SU-DHL-6 (cell line): ENCODE data around the gene SLC38A1.

ENCODE experiments used
- H2AFZ ChIP-seq: fragments of 200-600 bp; sonication (generic); 2 replicates; pipeline ENCODE4 v1.6.1; 2014; ENCODE audit warnings: low read depth, mild to moderate bottlenecking, moderate library complexity, mixed read lengths, antibody characterized with exemption, low read length; ENCODE audit not compliant: severe bottlenecking
- H3F3A ChIP-seq: fragments of 200-600 bp; shearing (Covaris generic); 2 replicates; pipeline ENCODE4 v1.6.0; 2016; ENCODE audit warnings: antibody characterized with exemption, mild to moderate bottlenecking; ENCODE audit not compliant: insufficient read depth
- H3K27ac ChIP-seq: fragments of 200-600 bp; sonication (generic); 2 replicates; pipeline ENCODE4 v1.5.1; 2016; ENCODE audit warnings: low read depth, mild to moderate bottlenecking, low read length, moderate library complexity, mixed read lengths
- H3K27me3 ChIP-seq: fragments of 200-600 bp; sonication (generic), shearing (Covaris generic); 2 replicates; pipeline ENCODE4 v1.6.0; 2014; ENCODE audit warnings: mild to moderate bottlenecking, low read length
- H3K36me3 ChIP-seq: fragments of 200-600 bp; sonication (generic); 2 replicates; pipeline ENCODE4 v1.6.1; 2014; ENCODE audit warnings: mild to moderate bottlenecking, low read length, mixed read lengths
- H3K4me2 ChIP-seq: fragments of 300-600, 200-600 bp; shearing (Covaris generic), sonication (generic); 2 replicates; pipeline ENCODE4 v1.6.0; 2014; ENCODE audit warnings: low read length, low read depth, mild to moderate bottlenecking; ENCODE audit not compliant: poor library complexity, severe bottlenecking
- H3K4me3 ChIP-seq: fragments of 200-600 bp; sonication (generic); 2 replicates; pipeline ENCODE4 v1.5.1; 2014; ENCODE audit warnings: antibody characterized with exemption, low read length, mild to moderate bottlenecking, mixed read lengths; ENCODE audit not compliant: insufficient read depth, poor library complexity, severe bottlenecking
- H3K79me2 ChIP-seq: fragments of 200-600 bp; sonication (generic); 2 replicates; pipeline ENCODE4 v1.6.1; 2014; ENCODE audit warnings: mild to moderate bottlenecking, low read length, moderate library complexity; ENCODE audit not compliant: insufficient read depth
- H3K9ac ChIP-seq: fragments of 200-600 bp; sonication (generic); 2 replicates; pipeline ENCODE4 v1.7.0; 2014; ENCODE audit warnings: mild to moderate bottlenecking, low read length
- H3K9me2 ChIP-seq: fragments of 200-600 bp; sonication (generic); replicated peaks from 2 replicates; pipeline ENCODE4 v1.6.1; 2014; ENCODE audit warnings: low read length; ENCODE audit not compliant: insufficient read depth
- H3K9me3 ChIP-seq: fragments of 200-600 bp; sonication (generic); 2 replicates; pipeline ENCODE4 v1.6.1; 2014; ENCODE audit warnings: low read length, mixed read lengths; ENCODE audit not compliant: insufficient read depth
- H4K20me1 ChIP-seq: fragments of 200-600 bp; sonication (generic); 2 replicates; pipeline ENCODE4 v1.6.1; 2014; ENCODE audit warnings: low read depth, mild to moderate bottlenecking, antibody characterized with exemption, low read length, moderate library complexity, mixed read lengths
- CTCF ChIP-seq: fragments of 200-600 bp; sonication (generic); IDR thresholded peaks from one replicate; pipeline ENCODE4 v1.5.1; 2017; ENCODE audit warnings: antibody characterized with exemption, mild to moderate bottlenecking, low read length, moderate library complexity; ENCODE audit not compliant: insufficient read depth, poor library complexity, severe bottlenecking
- EZH2phosphoT487 ChIP-seq: fragments of 200-600 bp; sonication (generic), shearing (Covaris generic); conservative IDR thresholded peaks from 2 replicates; pipeline ENCODE4 v1.6.1; 2018; ENCODE audit warnings: mild to moderate bottlenecking, antibody characterized with exemption, low read length, moderate library complexity, mixed read lengths

SLC38A1 gene

GRCh38 chr12:46282829-46283228 lies 14.0 kb upstream of the SLC38A1 start:
- Histone ChIP-seq H3K9ac (no peak overlapping the region), H3K27me3 (no peaks in the 10 kb centered on the region), H3K9me2 (no peaks in the 10 kb centered on the region), H3K27ac (no peak overlapping the region), H3K79me2 (no peaks in the 10 kb centered on the region), H2AFZ (no peak overlapping the region), H3F3A (no peaks in the 10 kb centered on the region), H3K36me3 (no peaks in the 10 kb centered on the region; the same call in 1 of the 2 replicates), H3K9me3 (peaks cover 21% of the 10 kb centered on the region; the same call in 1 of the 2 replicates), H4K20me1 (no peaks in the 10 kb centered on the region), H3K4me2 (no peak overlapping the region), H3K4me3 (no peak overlapping the region)
- TF ChIP-seq CTCF (no peak), EZH2phosphoT487 (no peak)

GRCh38 chr12:46276756-46277155 lies 7.9 kb upstream of the SLC38A1 start:
- Histone ChIP-seq H2AFZ (no peak overlapping the region), H3K4me2 (no peak overlapping the region), H3K36me3 (peaks cover 3% of the 10 kb centered on the region; the same call in 1 of the 2 replicates), H3K9me3 (no peaks in the 10 kb centered on the region), H3K9ac (no peak overlapping the region), H3K9me2 (no peaks in the 10 kb centered on the region), H4K20me1 (no peaks in the 10 kb centered on the region), H3F3A (no peaks in the 10 kb centered on the region), H3K79me2 (no peaks in the 10 kb centered on the region), H3K4me3 (no peak overlapping the region), H3K27me3 (no peaks in the 10 kb centered on the region), H3K27ac (no peak overlapping the region)
- TF ChIP-seq CTCF = no peak
- no peak for TF ChIP-seq EZH2phosphoT487

GRCh38 chr12:46271863-46272262 lies 3.0 kb upstream of the SLC38A1 start:
- Histone ChIP-seq H4K20me1 (no peaks in the 10 kb centered on the region), H3K79me2 (peaks cover 17% of the 10 kb centered on the region), H3K9me3 (no peaks in the 10 kb centered on the region), H3K4me3 (no peak overlapping the region), H3K36me3 (no peaks in the 10 kb centered on the region), H3K9me2 (no peaks in the 10 kb centered on the region), H3K27me3 (no peaks in the 10 kb centered on the region), H3K4me2 (no peak overlapping the region), H3K9ac (no peak overlapping the region), H3F3A (peaks cover 18% of the 10 kb centered on the region), H3K27ac (no peak overlapping the region), H2AFZ (no peak overlapping the region)
- TF ChIP-seq CTCF = no peak
- no peak for TF ChIP-seq EZH2phosphoT487
